Ramos (cell line): ENCODE data around the gene HOXA3.

Experiments
- in situ Hi-C: fragments of 300-500 bp; cut with MboI; formaldehyde crosslinking; loops from one replicate; pipeline ENCODE4 v1.14.3; 2022; ENCODE audit warnings: low sequenced_read_pairs; ENCODE audit not compliant: unreplicated experiment

The HOXA3 gene

DNA sequence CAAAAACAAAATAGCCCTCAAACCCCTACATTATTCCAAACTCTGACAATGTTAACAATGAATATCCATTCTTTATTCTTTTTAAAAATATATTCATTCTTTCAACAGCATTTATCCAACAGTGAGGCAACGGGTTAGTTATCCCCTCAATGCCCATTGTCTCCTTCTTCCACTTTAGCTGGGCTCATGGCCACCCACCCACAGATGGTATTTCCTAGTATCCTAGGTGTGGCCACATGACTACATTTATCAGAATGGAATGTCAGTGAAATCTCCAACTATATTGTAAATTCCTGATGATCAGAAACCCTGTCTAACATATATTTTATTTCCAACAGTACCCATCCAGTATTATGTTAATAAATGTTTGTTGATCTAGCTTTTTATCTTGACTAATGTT lies 70.2 kb downstream of the HOXA3 start:
- in situ Hi-C loops: no loop called here

GRCh38 chr7:27080844-27081436 lies 71.4 kb downstream of the HOXA3 start:
- in situ Hi-C loops: no loop called here

GRCh38 chr7:27079234-27079975 lies 73.0 kb downstream of the HOXA3 start:
- in situ Hi-C loops: no loop called here

- in situ Hi-C loops: no loop called here
Observed at GRCh38 chr7:27078616-27079233, 73.7 kb downstream of the HOXA3 start.

GRCh38 chr7:27073076-27073475 lies 79.3 kb downstream of the HOXA3 start:
- in situ Hi-C loops: no loop called here

GRCh38 chr7:27071622-27072390 lies 80.6 kb downstream of the HOXA3 start:
- in situ Hi-C loops: no loop called here

GRCh38 chr7:27068259-27068658 lies 84.1 kb downstream of the HOXA3 start:
- in situ Hi-C loops: no loop called here

GRCh38 chr7:27066148-27066547 lies 86.2 kb downstream of the HOXA3 start:
- in situ Hi-C loops: no loop called here

DNA sequence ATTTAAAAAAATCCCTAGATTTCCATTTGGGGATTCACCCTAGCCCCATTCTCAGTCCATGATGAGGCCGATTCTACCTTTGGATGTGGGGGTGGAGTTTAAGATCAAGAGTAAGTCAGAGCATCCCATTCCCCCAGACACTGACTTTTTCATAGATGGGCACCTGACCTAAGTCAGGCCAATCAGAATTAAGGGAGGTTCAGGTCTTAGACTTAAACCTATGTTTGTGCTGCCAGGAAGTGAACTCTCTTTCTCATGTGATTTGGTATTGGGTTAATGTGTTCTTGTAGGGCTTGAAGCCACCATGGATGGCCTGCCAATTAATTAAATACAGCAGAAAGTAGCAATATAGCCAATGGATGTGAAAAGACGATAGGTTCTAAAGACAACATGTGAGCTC lies 86.7 kb downstream of the HOXA3 start:
- in situ Hi-C loops: no loop called here

- in situ Hi-C loops: no loop called here
Observed at GRCh38 chr7:27064661-27065060, 87.7 kb downstream of the HOXA3 start.

GRCh38 chr7:27064159-27064558 lies 88.2 kb downstream of the HOXA3 start:
- in situ Hi-C loops: no loop called here

DNA sequence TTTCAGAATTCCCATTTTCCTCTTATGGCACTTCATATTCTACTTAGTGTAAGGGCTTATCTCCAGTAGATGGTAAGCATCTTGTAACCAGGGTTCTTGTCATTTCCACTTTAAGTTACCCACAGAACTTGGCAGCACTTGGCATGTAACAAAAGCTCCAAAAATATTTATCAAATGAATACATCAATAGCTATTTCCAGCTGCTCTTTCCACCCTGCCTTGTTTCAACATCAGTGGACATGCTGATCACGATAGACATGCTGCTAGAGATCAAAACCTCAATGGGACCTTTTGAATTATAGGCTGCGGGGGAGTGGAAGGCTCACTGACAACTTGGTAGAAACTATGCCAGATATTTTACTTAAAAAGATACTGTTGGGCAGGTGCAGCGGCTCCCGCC lies 89.4 kb downstream of the HOXA3 start:
- in situ Hi-C loops: no loop called here
